Posterior cingulate gyrus (tissue), 11 donors: Measurements from ENCODE around the gene GPC6.

Source experiments
- DNase-seq, 10 donors: peaks; one replicate each; pipeline versions ENCODE4 v3.0.0 to v3.0.0-alpha.2; 2020 to 2021; ENCODE audit warnings: mixed read lengths in 3 of 10
- intact Hi-C: fragments of 100-400 bp; cut with DNase I; formaldehyde crosslinking; loops from one replicate; pipeline ENCODE4 v1.15.1; 2023

GPC6 gene

GRCh38 chr13:93265800-93266199 lies 39.2 kb downstream of the GPC6 start:
- intact Hi-C loops: no loop called here
- no peak for DNase-seq

GRCh38 chr13:93266681-93267080 lies 40.1 kb downstream of the GPC6 start:
- DNase-seq: no peak
- intact Hi-C loops: no loop called here

DNA sequence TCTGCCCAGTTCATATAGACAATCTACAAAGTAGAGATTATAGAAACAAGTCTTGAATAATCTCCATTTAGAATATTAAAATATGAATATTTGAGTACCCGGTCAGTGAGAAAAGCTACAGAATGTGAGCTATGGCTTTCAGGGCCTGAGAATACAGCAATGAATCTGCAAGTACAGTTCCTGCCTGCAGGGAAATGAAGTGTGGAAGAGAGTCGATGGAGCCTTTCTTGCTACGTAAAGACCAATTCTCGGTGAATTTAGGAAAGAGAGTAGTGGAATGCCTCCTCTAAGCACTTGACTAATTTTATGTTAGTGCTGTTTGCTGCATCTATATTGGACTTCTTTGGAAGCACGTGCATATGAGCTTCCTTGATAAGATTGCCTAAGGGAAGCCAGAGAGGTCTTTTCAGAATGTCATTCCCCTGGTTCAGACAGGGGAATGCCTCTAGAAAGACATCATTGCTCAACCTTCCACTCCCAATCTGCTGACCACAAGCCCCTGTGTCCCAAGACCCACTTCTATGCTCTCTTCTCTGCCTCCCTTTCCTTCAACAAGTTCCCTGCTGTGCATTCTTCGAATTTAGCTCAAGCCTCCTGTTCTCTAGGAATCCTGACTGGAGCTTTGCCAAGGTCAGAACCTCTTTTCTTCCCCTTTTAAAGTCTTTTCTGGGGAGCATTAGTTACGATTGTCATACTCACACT lies 41.9 kb downstream of the GPC6 start:
- intact Hi-C loops: no loop called here
- DNase-seq: no peak

GRCh38 chr13:93270769-93271742 lies 44.4 kb downstream of the GPC6 start:
- no peak for DNase-seq

GRCh38 chr13:93279982-93280381 lies 53.4 kb downstream of the GPC6 start:
- intact Hi-C loops: no loop called here
- DNase-seq: no peak

More at GRCh38 chr13:93270769-93271742, 44.4 kb downstream of the GPC6 start:
- intact Hi-C loops: no loop called here

- intact Hi-C loops: no loop called here
Observed at GRCh38 chr13:93280688-93281087, 54.1 kb downstream of the GPC6 start.

DNA sequence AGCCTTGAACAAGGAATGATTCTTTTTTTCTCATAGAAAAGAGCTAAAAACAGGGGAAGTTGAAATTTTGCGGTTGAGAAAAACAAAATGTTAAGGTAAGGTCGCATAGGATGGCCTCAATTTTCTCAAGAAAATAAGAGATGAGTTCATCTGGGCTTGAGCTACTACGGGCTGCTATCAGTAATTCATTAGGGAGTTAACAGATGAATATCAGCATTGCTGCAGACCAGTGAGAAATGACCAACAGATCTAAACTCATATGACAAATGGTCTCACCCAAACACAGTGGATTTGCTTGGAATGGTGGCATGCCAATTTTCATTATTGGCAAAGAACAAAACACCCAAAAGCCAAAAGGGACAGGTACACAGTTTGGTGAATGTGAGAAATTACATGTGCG lies 56.6 kb downstream of the GPC6 start:
- DNase-seq: no peak
- intact Hi-C loops: no loop called here

More at GRCh38 chr13:93280688-93281087, 54.1 kb downstream of the GPC6 start:
- DNase-seq: no peak

DNA sequence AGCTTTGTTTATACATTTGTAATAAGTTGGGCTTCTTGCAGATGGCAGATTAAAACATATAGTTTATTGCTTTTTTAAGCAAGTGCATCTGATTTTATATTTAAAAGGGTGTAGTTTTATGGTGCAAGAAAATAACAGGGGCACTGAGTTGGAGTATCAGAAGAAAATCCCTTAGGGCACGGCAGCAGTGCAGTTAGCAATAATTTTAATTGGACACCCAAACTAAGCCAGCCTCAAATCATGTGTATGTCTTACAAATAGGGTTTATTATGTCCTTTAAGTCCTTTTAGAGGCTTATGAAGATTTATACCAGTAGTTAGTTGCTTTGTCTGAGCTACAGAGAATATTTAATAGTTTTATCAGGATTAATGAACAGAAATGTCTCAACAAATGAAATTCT lies 57.5 kb downstream of the GPC6 start:
- intact Hi-C loops: no loop called here
- DNase-seq: no peak

- no peak for DNase-seq
- intact Hi-C loops: no loop called here
Observed at GRCh38 chr13:93286047-93286446, 59.4 kb downstream of the GPC6 start.

- DNase-seq: no peak
- intact Hi-C loops: no loop called here
Observed at GRCh38 chr13:93289053-93289452, 62.4 kb downstream of the GPC6 start.

- intact Hi-C loops: no loop called here
- DNase-seq: no peak
Observed at GRCh38 chr13:93289842-93290241, 63.2 kb downstream of the GPC6 start.

GRCh38 chr13:93290503-93290902 lies 63.9 kb downstream of the GPC6 start:
- no peak for DNase-seq
- intact Hi-C loops: no loop called here

DNA sequence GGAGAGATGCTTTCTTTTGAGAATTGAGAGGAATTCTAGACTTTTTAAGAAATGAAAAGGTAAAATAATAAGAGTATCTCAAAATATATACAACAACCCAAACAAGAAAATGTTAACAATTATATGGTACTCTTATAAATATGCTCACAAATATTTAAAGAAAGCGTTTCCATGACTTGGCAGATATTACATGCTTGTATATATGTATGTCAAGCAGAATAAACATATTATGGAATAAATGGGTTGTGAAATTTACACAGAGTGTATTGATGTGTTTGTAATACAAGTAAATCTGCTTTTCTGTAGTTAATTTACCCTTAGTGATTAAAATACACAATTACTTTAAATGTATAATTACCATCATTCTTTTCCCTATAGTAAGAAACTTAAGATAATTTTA lies 65.8 kb downstream of the GPC6 start:
- DNase-seq: no peak
- intact Hi-C loops: no loop called here

DNA sequence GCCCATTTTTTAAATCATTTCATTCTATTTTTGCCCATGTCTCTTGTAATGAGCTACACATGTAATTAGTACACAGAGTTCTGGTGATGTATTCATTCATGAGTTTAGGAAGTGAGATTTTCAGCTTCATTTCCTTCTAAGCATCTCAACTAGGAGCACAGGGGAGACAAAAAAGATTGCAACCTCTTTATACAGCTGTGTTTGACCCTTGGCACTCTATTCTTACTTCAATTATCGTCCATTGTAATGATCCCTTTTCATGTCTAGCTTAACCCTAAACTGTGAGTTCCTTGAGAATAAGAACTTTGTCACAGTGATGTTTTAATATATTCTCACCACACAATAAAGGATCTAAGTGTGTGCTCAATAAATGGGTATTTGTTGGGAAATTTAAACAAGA lies 67.1 kb downstream of the GPC6 start:
- no peak for DNase-seq
- intact Hi-C loops: no loop called here

DNA sequence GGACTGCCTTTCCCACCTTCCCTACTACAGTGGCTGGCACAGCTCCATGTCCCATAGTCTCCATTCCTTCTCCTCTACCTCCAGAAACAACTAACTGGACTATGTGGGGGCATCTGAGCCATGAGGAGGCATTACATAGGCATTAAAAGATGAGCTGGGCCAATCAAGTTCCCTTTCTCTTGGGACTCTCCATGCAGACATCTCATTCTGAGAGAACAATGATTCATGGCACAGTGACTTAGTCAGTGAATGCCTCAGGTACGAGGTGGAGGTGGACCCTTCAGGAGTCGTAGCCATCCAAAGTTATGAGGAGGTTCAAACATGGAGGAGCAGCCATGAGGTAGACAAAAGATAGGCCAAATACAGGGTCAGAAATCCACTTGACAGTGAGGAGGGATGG lies 70.0 kb downstream of the GPC6 start:
- no peak for DNase-seq
- intact Hi-C loops: no loop called here

GRCh38 chr13:93298713-93299112 lies 72.1 kb downstream of the GPC6 start:
- no peak for DNase-seq
- intact Hi-C loops: no loop called here

- DNase-seq: no peak
- intact Hi-C loops: no loop called here
Observed at GRCh38 chr13:93304134-93304533, 77.5 kb downstream of the GPC6 start.

DNA sequence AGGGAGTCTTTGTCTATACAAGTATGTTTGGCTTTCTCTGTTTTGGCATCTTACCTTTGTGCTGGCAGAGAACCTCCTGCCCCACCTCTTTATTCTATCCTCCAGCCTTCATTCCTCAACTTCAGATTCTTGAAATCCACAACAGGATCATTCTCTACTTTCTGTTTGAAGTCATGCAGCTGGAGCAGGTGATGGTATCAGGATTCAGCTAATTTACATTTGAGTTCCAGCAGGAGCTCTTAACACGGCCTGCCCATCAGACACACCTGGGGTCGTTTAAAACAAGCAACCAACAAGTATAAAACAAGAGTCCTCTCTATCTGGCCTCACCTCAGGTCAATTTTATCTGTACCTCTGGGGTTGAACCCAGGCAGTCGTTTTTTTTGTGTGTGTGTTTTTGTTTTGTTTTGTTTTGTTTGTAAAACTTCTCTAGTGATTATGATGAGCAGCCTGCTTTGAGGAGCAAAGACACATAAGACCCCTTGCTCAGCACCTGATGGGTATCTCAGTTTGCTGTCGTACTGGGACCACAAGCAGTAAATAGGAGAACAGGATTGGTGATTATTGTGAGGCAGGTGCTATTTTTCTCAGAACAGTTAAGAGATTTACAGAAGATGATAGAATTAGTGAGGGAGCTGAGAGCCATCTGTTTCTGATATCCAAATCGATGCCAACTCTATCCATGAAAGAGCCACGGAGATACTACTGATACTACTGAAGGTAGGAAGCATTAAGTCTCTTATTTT lies 78.4 kb downstream of the GPC6 start:
- intact Hi-C loops: no loop called here
- no peak for DNase-seq

- DNase-seq: no peak
- intact Hi-C loops: no loop called here
Observed at GRCh38 chr13:93305886-93306285, 79.3 kb downstream of the GPC6 start.

GRCh38 chr13:93307136-93307535 lies 80.5 kb downstream of the GPC6 start:
- intact Hi-C loops: no loop called here
- DNase-seq: no peak

GRCh38 chr13:93307651-93308050 lies 81.0 kb downstream of the GPC6 start:
- DNase-seq: no peak
- intact Hi-C loops: no loop called here
